GM12878 (cell line): ENCODE results near the gene ITM2C. TPM values are rescaled to one million over a fixed set of nuclear protein-coding genes. Genes with fewer than 3 reads are reported as not detected.

Experiments used
- ATF7 ChIP-seq: fragments of 450-650 bp; IDR thresholded peaks from 2 replicates; pipeline ENCODE4 v1.6.1; 2016; ENCODE audit warnings: low read depth, mild to moderate bottlenecking
- BMI1 ChIP-seq: fragments of 450-650 bp; IDR thresholded peaks from 2 replicates; pipeline ENCODE4 v1.6.1; 2016; ENCODE audit warnings: mild to moderate bottlenecking, moderate library complexity, borderline replicate concordance
- CBX5 ChIP-seq: sonication (generic); IDR thresholded peaks from 2 replicates; pipeline ENCODE4 v1.6.1; 2016; ENCODE audit warnings: low read depth, moderate library complexity, mild to moderate bottlenecking, inconsistent platforms
- FOXM1 ChIP-seq: IDR thresholded peaks from 2 replicates; pipeline ENCODE4 v1.6.1; 2012; ENCODE audit warnings: low read depth, mild to moderate bottlenecking, inconsistent platforms, low read length, moderate library complexity
- IKZF2 ChIP-seq, 2 experiments: fragments of 450-650 bp; IDR thresholded peaks; 2 replicates each; pipeline ENCODE4 v1.6.1; 2017; ENCODE audit warnings: mild to moderate bottlenecking in 2 of 2, moderate library complexity in 2 of 2
- IRF5 ChIP-seq: fragments of 450-650 bp; IDR thresholded peaks from 2 replicates; pipeline ENCODE4 v1.6.1; 2017; ENCODE audit warnings: borderline replicate concordance
- KDM1A ChIP-seq: fragments of 200-600 bp; sonication (generic); IDR thresholded peaks from 2 replicates; pipeline ENCODE4 v1.6.1; 2016; ENCODE audit warnings: borderline replicate concordance
- MEF2A ChIP-seq: IDR thresholded peaks from 2 replicates; pipeline ENCODE4 v1.6.1; 2011; ENCODE audit warnings: low read depth, mild to moderate bottlenecking, low read length, moderate library complexity; ENCODE audit not compliant: insufficient read depth
- NFIC ChIP-seq: IDR thresholded peaks from 2 replicates; pipeline ENCODE4 v1.6.1; 2012; ENCODE audit warnings: low read depth, mild to moderate bottlenecking, inconsistent platforms, low read length, moderate library complexity
- NR2C1 ChIP-seq: fragments of 450-650 bp; IDR thresholded peaks from 2 replicates; pipeline ENCODE4 v1.6.1; 2017; ENCODE audit warnings: antibody characterized with exemption, mild to moderate bottlenecking, moderate library complexity
- NR2F1 ChIP-seq: fragments of 450-650 bp; conservative IDR thresholded peaks from 2 replicates; pipeline ENCODE4 v1.6.1; 2017; ENCODE audit warnings: mild to moderate bottlenecking
- PAX5 ChIP-seq: IDR thresholded peaks from 2 replicates; pipeline ENCODE4 v1.6.1; 2011; ENCODE audit warnings: low read depth, low read length, borderline replicate concordance
- PML ChIP-seq: IDR thresholded peaks from 2 replicates; pipeline ENCODE4 v1.6.1; 2012; ENCODE audit warnings: low read length, inconsistent platforms
- RELB ChIP-seq: fragments of 450-650 bp; IDR thresholded peaks from 2 replicates; pipeline ENCODE4 v1.6.1; 2017; ENCODE audit warnings: low read depth, mild to moderate bottlenecking, moderate library complexity
- SIN3A ChIP-seq: IDR thresholded peaks from 2 replicates; pipeline ENCODE4 v1.6.1; 2012; ENCODE audit warnings: low read depth, low read length, improper control_type of control experiment
- SMAD5 ChIP-seq: IDR thresholded peaks from 2 replicates; pipeline ENCODE4 v1.6.1; 2016; ENCODE audit warnings: antibody characterized with exemption, low read depth
- SPI1 ChIP-seq: IDR thresholded peaks from 2 replicates; pipeline ENCODE4 v1.6.1; 2011; ENCODE audit warnings: low read depth, mild to moderate bottlenecking, low read length, moderate library complexity, borderline replicate concordance; ENCODE audit not compliant: insufficient read depth
- YBX1 ChIP-seq: fragments of 450-650 bp; IDR thresholded peaks from 2 replicates; pipeline ENCODE4 v1.6.1; 2016; ENCODE audit warnings: antibody characterized with exemption
- ZBED1 ChIP-seq: IDR thresholded peaks from 2 replicates; pipeline ENCODE4 v1.6.1; 2016; ENCODE audit warnings: borderline replicate concordance
- ZNF24 ChIP-seq: fragments of 450-650 bp; IDR thresholded peaks from 2 replicates; pipeline ENCODE4 v1.6.1; 2017; ENCODE audit warnings: antibody characterized with exemption, mild to moderate bottlenecking
- ZNF384 ChIP-seq: IDR thresholded peaks from 2 replicates; pipeline ENCODE4 v1.6.1; 2012; ENCODE audit warnings: low read depth, mild to moderate bottlenecking, low read length, improper control_type of control experiment, borderline replicate concordance
- polyA plus RNA-seq, 11 experiments: library from polyadenylated mRNA; depleted of rRNA in 4 of 11; unstranded in 6 of 11; stranded (reverse) in 5 of 11; fragments of >200 nt; fragmentation: Nextera tagmentation in 4 of 11; fragmentation: Illumina TruSeq in 1 of 11; extraction: Ambion mirVana in 4 of 11; extraction: Trizol in 1 of 11; gene quantifications; 1 replicate in 1 of 11; 2 replicates in 10 of 11; pipeline versions ENCODE4 v1.2.1 to v1.2.3, GENCODE V29; 2011 to 2016; ENCODE audit warnings: inconsistent platforms in 2 of 11, missing spikeins in 2 of 11, low read depth in 1 of 11
- total RNA-seq, 4 experiments: library from RNA; depleted of rRNA in 3 of 4; stranded (reverse); fragments of >200 nt in 3 of 4; fragmentation: Illumina TruSeq in 1 of 4; extraction: Trizol in 1 of 4; gene quantifications; 2 replicates each; pipeline versions ENCODE4 v1.2.1 to v1.2.3, GENCODE V29; 2013 to 2021
- TF ChIP-seq, protein P1 (sequence below): fragments of 450-650 bp; formaldehyde crosslinking; IDR thresholded peaks from 2 replicates; pipeline ENCODE4 v1.5.0; 2022; ENCODE audit warnings: mild to moderate bottlenecking, missing genetic modification characterization
- TF ChIP-seq, protein P2 (sequence below): fragments of 450-650 bp; IDR thresholded peaks from 2 replicates; pipeline ENCODE4 v1.6.1; 2018; ENCODE audit warnings: mild to moderate bottlenecking, low read depth, moderate library complexity; ENCODE audit not compliant: partially characterized antibody

The ITM2C gene
- total and polyA plus RNA-seq, 10 of the 15 experiments (the other 5 are each of a cell fraction or from before 2014, with no cell fraction given), result 5.4 to 195 (median 149) TPM

DNA sequence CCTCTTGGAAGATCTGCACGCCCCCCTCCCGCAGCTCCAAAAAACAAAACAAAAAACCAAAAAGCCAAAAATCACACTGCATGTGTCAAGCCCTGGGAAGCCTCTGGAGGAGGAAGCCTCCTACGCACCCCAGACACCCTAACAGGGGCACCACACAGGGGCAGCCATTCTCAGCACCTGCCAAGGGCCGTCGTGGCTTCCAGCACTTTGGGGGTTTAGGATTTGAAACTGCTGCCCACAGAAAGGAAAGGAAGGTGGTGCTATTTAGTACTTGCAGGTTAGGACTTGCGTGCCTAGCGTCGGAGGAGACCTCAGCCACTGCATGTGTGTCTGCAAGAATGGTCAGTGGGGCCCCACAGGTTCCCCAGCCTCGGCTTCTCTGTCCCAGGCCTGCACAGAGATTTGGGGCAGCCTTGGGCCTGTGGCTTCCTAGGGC is 60.7 kb downstream of the ITM2C start (continued):
- TF ChIP-seq IRF5, result no peak
- 0 out of 2 replicates have a peak, but pooled peaks have one; percentile 5 for TF ChIP-seq ATF7
- no peak for TF ChIP-seq FOXM1
- TF ChIP-seq ZNF384, result no peak
- TF ChIP-seq CBX5, result no peak
- no peak for TF ChIP-seq SPI1
- no peak for TF ChIP-seq NR2F1
- TF ChIP-seq MEF2A, result 0 out of 2 replicates have a peak, but pooled peaks have one; percentile 47
- TF ChIP-seq PAX5, result peak; percentile 60; the same call in 1 of the 2 replicates
- TF ChIP-seq RELB, result no peak
- TF ChIP-seq NR2C1, result no peak
- no peak for TF ChIP-seq NFIC
- no peak; a peak in 3 of 4 replicates for TF ChIP-seq IKZF2 (IDR thresholded peaks at IDR 0.05)
- no peak for TF ChIP-seq BMI1
- TF ChIP-seq YBX1, result no peak
- TF ChIP-seq, protein P1, sequence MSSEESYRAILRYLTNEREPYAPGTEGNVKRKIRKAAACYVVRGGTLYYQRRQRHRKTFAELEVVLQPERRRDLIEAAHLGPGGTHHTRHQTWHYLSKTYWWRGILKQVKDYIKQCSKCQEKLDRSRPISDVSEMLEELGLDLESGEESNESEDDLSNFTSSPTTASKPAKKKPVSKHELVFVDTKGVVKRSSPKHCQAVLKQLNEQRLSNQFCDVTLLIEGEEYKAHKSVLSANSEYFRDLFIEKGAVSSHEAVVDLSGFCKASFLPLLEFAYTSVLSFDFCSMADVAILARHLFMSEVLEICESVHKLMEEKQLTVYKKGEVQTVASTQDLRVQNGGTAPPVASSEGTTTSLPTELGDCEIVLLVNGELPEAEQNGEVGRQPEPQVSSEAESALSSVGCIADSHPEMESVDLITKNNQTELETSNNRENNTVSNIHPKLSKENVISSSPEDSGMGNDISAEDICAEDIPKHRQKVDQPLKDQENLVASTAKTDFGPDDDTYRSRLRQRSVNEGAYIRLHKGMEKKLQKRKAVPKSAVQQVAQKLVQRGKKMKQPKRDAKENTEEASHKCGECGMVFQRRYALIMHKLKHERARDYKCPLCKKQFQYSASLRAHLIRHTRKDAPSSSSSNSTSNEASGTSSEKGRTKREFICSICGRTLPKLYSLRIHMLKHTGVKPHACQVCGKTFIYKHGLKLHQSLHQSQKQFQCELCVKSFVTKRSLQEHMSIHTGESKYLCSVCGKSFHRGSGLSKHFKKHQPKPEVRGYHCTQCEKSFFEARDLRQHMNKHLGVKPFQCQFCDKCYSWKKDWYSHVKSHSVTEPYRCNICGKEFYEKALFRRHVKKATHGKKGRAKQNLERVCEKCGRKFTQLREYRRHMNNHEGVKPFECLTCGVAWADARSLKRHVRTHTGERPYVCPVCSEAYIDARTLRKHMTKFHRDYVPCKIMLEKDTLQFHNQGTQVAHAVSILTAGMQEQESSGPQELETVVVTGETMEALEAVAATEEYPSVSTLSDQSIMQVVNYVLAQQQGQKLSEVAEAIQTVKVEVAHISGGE (CRISPR knock-in tag), result no peak
- no peak for TF ChIP-seq ZNF24
- TF ChIP-seq, protein P2, sequence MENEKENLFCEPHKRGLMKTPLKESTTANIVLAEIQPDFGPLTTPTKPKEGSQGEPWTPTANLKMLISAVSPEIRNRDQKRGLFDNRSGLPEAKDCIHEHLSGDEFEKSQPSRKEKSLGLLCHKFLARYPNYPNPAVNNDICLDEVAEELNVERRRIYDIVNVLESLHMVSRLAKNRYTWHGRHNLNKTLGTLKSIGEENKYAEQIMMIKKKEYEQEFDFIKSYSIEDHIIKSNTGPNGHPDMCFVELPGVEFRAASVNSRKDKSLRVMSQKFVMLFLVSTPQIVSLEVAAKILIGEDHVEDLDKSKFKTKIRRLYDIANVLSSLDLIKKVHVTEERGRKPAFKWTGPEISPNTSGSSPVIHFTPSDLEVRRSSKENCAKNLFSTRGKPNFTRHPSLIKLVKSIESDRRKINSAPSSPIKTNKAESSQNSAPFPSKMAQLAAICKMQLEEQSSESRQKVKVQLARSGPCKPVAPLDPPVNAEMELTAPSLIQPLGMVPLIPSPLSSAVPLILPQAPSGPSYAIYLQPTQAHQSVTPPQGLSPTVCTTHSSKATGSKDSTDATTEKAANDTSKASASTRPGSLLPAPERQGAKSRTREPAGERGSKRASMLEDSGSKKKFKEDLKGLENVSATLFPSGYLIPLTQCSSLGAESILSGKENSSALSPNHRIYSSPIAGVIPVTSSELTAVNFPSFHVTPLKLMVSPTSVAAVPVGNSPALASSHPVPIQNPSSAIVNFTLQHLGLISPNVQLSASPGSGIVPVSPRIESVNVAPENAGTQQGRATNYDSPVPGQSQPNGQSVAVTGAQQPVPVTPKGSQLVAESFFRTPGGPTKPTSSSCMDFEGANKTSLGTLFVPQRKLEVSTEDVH, result no peak
- no peak; the same call in 1 of the 2 replicates for TF ChIP-seq ZBED1
- no peak for TF ChIP-seq KDM1A
- no peak for TF ChIP-seq SIN3A
- no peak for TF ChIP-seq PML
- TF ChIP-seq SMAD5, result peak; percentile 71; the same call in 1 of the 2 replicates
